Stimulated activated CD8-positive, alpha-beta memory T cell treated with anti-CD3 and anti-CD28 coated beads, Interleukin-7, amount 100 ng/mL, for 4 hours (primary cell): Measurements from ENCODE around the gene CLEC7A.

ENCODE experiments used
- DNase-seq, 2 donors: peaks; one replicate each; pipeline ENCODE4 v3.0.0-alpha.2; 2020; ENCODE audit warnings: low read depth in 2 of 2

The CLEC7A gene

DNA sequence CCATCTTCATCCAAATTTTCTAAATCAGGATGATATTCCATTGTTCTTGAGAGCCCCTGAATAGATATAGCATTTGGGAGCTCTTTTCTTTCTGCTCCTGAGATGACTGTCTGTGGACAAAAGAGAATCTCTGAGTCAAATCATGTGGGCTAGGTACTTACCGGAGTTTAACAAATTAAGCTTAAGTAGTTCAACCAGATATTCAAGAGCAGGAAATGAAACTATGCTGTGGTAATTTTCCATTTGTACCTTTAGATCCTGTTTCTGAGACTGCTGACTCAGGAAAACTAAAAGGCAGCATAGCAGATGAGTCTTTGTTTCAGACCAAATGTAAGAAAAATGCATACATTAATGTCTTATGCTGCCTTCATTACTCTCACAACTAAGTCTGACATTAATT, at the start of gene CLEC7A:
Gene CLEC7A, minus strand, starts transcription at position 158 of the 400 bp plus-strand sequence. Its CDS starts 117 bp downstream, at position 41.
- no peak for DNase-seq

DNA sequence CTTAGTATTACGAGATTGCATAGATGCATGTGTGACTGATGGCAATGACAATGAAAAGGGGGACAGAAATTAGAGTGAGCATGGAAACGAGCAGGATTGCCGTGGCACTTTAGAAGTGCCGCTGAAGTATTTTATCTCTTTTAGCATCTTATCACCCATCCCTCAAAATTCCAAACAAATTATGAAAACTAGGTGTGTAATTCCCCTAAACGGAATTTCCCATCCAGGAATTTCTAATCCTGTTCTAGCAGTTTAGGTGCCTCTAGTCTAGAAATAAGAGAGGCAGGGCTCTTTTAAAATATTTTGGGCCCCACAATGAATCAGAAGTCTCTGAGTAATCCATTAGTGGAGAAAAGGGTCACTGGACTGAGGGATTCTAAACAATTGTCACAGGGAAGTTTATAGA, 49.8 kb upstream of the CLEC7A start:
- DNase-seq, result no peak

DNA sequence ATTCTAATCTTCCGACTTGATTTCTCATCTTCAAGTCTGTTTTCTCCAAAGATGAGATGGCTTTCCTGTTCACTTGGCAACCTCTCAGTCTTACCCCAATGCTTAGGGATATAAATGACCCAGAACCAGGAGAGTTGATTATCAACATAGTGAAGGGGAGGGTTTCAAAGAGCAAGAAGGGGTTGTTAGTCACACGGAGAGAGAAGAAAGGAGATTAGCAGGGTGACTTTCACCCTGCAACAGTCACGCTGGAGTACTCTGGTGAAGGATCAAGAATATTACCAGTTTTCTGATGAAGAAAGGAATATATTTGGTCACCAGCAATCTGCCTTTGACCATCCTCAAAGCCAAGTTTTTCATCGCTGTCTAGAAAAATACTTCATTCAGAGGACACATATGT, 48.8 kb upstream of the CLEC7A start, which contains the start of gene TMEM52B:
Gene TMEM52B, plus strand, starts transcription at position 212 of the 400 bp plus-strand sequence. CDS start 543 bp downstream, outside the sequence.
- DNase-seq, result no peak

DNA sequence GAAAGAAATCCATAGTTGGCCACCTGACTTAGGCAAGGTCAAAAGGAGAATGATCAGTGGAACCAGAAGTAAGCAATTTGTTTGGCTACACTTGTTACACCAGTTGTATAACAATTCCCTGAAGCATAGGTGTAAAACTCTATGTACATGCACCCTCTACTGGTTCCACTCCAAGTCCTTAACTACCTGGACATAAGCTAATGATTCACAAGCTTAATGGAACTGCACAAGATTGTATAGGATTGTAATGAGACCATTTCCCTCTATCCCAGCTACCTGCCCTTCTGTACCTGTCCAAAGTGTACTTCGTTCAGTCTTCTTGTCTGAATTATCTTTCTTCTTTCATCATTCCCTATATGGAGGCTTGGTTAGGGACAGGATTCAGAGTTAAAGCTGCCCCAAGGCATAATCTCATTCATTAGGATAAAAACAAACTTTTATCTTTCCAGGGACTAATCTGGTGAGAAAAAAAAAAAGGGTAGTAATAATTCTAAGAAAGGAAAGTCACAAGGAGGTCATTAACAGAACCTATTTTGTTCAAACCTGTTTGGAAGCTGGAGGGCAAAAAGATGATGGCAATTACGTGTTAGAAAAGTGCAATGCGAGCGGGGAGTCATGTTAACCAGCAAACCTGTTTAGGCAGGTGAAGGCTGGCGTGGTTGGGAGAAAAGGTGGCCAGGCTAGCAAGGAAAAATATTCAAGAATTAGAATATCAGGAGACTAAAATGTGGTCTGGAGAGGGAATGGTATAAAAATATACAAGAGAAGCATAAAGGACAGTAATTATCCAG, 46.0 kb upstream of the CLEC7A start:
- no peak for DNase-seq

DNA sequence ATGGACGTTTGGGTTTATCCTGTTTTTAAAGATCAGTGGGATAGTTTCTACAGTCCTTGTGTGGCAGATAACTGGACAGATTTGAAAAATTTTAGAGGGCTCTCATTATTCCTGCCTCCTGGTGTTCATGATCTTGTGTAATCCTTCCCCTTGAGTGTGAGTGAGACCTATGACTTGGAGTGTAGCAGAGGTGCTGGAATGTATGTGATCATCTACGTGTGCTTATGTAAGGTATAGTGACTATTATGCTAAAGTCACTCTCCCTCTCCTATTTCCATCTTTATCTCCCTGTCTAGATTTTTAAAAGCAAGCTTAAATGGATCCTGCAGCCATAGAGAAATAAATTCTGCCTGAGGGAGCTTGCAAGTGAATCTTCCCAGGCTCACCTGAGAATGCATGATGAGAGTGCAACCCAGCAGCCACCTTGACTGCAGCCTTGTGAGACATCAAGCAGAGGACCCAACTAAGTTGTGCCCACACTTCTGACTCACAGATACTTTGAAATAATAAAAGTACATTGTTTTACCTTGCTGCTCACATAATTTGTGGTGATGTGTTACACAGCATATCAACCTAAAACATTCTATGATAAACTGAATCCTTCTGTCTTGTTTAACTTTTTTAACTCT, 45.1 kb upstream of the CLEC7A start:
- DNase-seq, result no peak

DNA sequence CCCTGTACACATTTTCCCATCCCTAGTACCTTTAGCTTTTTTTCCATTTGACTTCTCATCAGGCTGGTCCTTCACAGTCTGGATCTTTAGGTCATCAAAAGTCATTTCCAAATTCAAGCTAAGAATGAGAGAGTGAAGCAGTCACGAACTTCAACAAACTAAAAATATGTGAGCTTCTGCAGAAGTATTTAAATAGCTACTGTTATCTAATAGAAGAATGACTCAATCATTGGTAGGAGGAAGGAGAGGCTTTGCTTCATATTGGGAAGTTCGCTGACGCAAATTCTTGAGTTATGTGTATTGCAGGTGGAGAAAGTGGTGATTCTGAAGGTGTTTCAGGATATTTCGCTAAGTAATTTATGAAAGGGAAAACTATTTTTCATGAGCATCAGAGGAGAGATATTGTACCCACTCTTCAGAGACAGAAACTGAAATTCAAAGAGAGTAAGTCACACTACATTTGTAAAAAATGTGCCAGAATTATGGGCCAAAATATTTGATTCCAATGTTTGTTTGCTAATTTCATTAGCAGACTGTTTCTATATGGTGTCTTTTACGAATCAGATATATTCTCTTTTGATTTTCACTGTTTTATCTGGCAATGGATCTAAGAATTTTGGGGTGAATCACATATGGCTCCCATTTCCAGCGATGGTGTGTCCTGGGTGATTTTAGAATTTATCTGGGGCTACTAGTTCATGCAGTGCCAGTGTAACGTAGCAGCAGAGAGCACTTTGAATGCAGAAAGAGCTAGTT, 42.2 kb upstream of the CLEC7A start, which contains the start of gene OLR1:
Gene OLR1, minus strand, starts transcription at position 160 of the 756 bp plus-strand sequence. Its CDS starts 55 bp downstream, at position 105.
- DNase-seq, result no peak

DNA sequence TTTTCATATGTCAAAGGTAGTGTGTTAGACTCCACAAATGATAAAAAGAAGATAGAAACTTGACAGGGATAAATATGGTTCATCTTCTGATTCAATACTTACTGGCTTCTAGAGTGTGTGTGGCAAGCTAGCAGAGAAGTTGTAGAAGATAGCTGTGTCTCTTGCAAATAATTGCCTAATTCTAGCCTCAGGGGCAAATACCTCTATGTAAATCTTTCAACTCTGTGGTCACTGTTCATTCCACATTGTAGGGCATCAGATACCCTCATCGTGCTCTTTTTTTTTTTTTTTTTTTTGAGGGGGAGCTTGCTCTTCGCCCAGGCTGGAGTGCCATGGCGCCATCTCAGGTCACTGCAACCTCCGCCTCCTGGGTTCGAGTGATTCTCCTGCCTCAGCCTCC, 40.2 kb upstream of the CLEC7A start:
- no peak for DNase-seq

DNA sequence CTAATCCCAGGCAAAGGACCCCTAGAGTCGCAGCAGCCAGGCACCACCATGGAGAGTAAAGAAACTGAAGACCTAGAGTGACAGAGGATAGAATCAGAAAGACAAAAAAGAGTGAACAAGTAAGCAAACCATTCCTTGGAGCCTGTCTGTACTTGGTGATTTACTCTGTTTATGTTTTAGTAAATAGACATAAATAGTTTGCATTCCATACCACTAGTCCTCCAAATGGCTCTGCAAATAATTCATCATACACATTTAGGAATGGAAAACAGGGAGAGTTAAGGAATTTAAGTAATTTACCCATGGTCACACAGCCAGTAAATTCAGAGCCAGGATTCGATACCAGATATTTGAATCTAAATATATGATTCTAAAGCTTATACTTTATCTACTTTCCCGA, 39.1 kb upstream of the CLEC7A start:
- DNase-seq, result no peak

DNA sequence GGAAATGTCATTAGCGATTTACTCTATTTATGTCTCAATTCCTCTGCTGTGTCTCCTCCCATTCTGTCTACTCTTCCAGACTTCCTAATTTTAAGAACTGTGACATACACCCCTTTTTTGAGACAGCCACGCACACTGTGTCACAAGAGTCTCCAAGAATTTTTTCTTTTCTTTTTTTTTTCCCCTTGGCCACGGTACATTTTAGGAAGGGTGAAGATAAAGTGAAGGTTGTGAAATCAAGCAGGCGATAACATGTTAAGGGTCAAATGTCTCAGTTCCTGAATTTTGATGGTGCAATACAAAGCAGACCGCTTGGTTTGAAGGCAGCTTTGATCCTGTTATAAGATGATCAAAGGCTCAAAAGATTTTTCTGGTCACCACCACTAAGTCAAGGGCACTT, 37.6 kb upstream of the CLEC7A start:
- DNase-seq, result no peak

DNA sequence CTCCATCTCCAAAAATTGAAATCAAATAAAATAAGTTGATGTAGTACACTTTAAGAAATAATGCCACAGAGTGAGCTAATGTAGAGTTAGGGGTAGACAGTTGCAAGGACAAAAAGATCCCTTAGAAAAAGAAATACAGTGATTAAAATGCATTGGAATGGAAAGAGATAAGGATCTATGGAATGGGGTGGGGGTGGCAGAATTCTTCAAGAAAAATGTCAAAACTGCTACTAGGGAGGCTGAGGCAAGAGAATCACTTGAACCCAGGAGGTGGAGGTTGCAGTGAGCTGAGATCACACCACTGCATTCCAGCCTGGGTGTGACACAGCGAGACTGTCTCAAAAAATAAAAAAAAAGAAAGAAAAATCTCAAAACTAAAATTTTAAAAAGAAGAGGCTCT, 35.4 kb upstream of the CLEC7A start:
- no peak for DNase-seq

DNA sequence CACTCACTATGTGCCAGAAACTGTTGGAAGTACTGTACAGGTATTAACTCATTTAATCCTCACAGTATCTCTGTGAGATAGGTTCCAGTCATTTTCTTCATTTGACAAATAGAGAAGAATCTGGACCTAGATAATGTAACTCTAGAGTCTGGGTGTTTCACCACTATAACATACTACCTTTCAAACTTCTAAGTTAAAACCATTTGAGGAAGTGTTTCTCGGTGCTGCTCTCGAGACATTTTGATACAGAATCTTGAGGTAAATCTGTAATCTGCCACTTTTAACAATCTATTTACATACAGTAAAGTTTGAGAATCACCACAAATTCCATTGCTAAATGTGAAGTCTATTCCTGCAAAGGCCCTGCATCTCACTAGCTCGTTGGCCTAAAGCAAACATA, 33.1 kb upstream of the CLEC7A start:
- no peak for DNase-seq

DNA sequence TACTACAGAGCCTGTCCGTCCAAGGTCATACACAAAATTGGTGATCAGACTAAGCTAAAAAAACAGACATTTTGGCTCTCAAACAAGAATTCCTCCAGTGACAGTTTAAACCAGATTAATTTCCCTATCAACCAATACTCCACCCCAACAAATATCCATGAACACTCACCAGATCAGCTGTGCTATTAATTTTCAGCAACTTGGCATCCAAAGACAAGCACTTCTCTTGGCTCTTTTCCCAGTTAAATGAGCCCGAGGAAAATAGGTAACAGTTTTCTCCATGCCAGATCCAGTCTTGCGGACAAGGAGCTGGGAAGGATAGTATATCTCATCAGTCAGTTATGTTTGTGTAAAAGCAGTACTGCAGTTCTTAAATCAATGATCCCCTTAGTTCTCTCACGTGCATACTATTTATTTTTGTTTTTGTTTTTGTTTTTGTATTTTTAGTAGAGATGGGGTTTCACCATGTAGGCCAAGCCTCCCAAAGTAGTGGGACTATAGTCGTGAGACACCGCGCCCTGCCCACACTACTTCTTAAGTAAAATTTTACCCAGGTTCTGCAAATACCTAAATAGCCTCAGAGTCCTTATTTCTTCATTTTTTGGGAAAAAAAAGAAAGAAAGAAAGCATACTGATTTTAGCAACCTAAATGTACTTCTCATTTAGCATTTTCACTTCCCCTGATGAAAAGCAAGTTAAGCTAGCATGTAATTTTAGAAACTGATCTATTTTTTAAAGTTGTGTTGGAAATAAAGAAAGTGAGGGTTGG, 30.8 kb upstream of the CLEC7A start:
- no peak for DNase-seq

DNA sequence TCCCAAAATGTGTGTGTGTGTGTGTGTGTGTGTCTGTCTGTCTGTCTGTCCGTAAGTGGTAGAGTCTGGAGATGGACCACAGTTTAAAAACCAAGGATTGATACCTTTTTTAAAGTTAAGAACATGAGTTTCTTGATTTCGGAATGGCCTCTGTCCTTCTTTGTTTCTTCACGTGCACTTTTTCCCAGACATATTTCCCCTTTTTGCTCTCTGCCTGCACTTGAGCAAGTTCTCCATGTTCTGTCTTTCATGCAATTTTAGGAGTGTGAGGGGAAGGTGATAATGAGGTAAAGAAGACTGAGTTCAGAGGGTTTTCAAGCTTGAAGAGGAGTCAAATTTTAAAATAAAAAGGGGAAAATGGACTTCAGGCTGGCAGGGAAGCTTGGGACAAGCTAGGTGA, 29.3 kb upstream of the CLEC7A start:
- no peak for DNase-seq

DNA sequence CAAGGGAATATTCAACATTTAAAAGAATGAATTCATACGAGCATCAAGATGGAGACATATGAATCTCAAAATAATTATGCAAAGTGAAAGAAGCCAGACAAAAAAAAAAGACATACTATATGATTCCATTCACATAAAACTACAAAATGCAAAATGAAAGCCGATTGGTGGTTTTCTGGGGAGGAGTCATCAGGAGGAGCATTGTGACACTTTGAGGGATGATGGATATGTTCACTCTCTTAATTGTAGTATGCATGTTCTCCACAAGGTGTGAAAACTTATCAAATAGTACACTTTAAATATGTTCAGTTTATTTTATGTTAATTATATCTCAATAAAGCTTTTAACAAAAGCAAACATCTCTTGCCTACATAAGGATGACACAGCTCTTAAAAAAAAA, 28.4 kb upstream of the CLEC7A start:
- DNase-seq, result no peak

DNA sequence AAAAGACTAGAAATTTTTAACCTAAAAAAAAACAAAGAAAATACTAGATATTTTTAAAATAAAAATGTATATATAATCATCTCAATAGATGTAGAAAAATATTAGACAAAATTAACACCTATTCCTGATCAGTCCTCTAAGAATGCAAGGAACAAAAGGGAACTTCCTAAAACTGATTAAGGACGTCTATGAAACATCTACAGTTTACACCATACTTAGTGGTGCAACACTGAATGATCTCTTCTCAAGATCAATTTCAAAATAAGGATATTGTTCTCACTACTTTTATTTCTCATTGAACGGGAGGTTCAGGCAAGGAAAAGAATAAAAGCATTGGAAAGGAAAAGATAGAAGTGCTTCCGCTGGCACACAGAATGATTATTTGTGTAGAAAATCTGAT, 26.0 kb upstream of the CLEC7A start:
- DNase-seq, result no peak

DNA sequence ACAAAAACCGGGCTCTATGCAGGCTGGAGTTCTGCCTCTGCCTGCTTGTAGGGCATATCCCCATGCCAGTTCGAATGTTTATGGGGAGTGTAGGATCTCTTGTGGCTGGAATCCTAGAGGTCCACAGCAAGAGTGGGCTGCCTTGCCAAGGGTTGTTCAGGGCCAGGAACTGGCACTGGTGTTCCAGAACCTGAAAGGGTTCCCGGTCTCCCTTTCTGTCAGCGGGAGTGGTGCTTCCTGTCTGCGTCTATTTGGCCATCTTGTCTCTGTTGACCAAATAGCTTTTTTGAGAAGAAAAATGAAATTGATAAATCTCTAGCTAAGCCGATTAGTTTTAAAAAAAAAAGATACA, 24.1 kb upstream of the CLEC7A start:
- no peak for DNase-seq

DNA sequence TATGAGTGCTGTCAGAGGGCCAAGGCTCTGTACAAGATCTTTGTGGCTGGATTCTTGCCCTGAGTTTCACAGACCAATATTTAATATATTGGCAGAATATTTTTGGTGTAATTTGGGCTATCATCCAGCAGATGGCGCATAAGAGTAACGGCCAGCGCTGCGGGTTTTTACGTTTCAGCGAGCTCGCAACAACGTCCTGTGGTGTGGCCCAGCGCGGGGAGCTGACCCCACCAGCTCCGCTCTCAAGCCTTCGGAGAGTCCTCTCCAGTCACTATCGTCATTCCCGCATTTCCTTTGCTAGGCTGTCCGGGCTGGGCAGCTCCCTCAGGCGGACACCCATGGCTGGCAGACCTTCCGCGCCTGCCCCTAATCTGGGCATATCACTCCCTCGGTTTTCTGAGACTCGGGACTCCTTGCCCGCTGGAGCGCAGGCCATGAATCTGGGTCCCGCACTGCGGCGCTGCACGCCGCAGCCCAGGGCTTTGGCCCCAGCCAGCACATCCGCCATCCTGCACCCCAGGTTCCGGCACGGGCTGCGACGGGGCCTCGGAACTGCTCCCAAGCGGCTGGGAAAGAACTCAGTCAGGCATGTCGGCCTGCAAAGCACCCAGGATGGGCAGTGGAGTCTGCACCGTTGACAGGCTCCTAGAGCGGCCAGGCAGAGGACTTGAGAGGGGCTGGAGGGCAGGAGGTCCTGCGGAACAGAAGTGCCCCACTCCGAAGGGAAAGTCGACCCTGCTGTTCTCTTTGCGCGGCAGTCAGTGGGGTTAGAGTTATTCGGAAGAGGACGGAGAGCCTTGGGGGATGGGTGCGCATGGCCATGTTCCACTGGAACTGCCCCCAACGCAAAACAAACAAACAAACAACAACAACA, 23.5 kb upstream of the CLEC7A start:
- peak; percentile 7 to 41 for DNase-seq

DNA sequence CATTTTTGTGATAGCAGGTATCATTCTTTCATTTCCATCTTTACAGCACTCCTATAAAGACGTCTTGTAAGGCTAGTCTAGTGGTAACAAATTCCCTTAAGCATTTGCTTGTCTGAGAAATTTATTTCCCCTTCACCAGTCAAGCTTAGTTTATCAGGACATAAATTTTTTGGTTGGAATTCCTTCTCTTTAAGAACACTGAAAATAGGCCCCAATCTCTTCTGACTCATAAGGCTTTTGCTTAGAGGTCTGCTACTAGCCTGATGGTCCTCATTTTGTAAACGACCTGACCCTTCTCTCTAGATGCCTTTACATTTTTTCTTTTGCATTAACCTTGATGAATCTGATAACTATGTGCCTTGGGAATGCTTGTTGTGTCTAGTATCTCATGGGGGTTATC, 21.6 kb upstream of the CLEC7A start:
- no peak for DNase-seq

DNA sequence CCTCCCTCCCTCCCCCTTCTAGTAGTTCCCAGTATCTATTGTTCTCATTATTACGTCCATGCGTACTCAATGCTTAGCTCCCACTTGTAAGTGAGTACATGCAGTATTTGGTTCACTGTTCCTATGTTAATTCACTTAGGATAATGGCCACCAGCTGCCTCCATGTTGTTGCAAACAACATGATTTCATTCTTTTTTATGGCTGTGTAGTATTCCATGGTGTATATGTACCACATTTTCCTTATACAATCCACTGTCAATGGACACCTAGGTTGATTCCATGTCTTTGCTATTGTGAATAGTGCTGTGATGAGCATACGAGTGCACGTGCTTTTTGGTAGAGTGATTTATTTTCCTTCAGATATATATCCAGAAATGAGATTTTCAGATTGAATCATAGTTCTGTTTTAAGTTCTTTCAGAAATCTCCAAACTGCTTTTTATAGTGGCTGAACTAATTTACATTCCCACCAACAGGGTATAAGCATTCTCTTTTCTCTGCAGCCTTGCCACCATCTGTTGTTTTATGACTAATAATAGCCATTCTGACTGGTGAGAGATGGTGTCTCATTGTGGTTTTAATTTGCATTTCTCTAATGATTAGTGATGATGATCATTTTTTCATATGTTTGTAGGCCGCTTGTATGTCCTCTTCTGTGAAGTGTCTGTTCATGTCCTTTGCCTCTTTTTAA, 17.9 kb upstream of the CLEC7A start:
- no peak for DNase-seq

DNA sequence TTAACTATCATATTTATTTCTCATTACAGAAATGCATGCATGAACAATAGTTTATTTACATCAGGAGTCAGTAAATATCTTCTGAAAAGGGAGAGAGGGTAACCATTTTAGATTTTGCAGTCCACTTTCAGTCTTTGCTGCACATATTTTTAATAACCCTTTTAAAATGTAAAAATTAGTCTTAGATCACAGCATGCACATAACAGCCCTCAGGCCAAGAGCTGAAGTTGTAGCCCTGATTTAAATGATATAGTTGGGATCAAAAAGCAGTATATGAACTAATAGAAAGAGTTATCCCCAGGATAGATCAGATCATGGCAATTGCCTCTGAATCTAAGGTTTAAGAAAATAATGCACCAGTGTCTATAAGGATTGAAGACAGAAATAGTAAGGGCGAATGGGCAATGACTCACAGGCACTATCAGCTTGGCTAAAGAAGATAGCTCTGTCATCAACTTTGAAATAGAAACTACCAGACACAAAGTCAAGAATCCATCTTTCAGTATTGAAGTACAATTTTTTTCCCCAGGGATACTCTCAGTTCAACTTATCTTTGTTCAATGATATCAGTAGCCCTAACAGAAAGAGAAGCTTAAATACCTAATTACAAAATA, 13.1 kb upstream of the CLEC7A start:
- DNase-seq, result no peak
